Measurements from ENCODE around the gene EYA3. TPM values are rescaled to one million over a fixed set of nuclear protein-coding genes. Genes with fewer than 3 reads are reported as not detected.

EYA3 gene
- total RNA-seq, 1 experiment from 2014 or later = 29.4 TPM

GRCh38 chr1:28032281-28032680, 56.1 kb downstream of the EYA3 start (continued):
- TF ChIP-seq NFYB (CRISPR knock-in tag; conservative IDR thresholded peaks at IDR 0.05; ENCODE audit: low read depth) = no peak
- no peak for TF ChIP-seq STAT6 (CRISPR knock-in tag; conservative IDR thresholded peaks at IDR 0.05; ENCODE audit: low read depth)
- TF ChIP-seq ZNF671 (CRISPR knock-in tag; IDR thresholded peaks at IDR 0.05) = no peak
- no peak for TF ChIP-seq RORB (CRISPR knock-in tag; IDR thresholded peaks at IDR 0.05)
- no peak for TF ChIP-seq ATF2 (CRISPR knock-in tag; IDR thresholded peaks at IDR 0.05; ENCODE audit: borderline replicate concordance, low read depth)
- no peak for TF ChIP-seq E2F5 (CRISPR knock-in tag; IDR thresholded peaks at IDR 0.05)
- TF ChIP-seq ZNF232 (CRISPR knock-in tag; IDR thresholded peaks at IDR 0.05) = no peak

GRCh38 chr1:28031173-28031572, 57.2 kb downstream of the EYA3 start:
- POLR2A ChIA-PET = no interaction called here
- no peaks in the 10 kb centered on the region for H3K9me3 Mint-ChIP-seq
- no peaks in the 10 kb centered on the region for H3K4me1 Mint-ChIP-seq
- DNase-seq (ENCODE audit: low spot score) (no peak), ATAC-seq (no peak)
- no peak overlapping the region for H3K4me3 Mint-ChIP-seq
- H3K27ac Mint-ChIP-seq = no peak overlapping the region
- H3K36me3 Mint-ChIP-seq = no peaks in the 10 kb centered on the region
- CTCF ChIA-PET = no interaction called here
- H3K27me3 Mint-ChIP-seq (ENCODE audit: low read depth) = no peaks in the 10 kb centered on the region
- TF ChIP-seq MLX (CRISPR knock-in tag; IDR thresholded peaks at IDR 0.05) = no peak
- TF ChIP-seq GRHL2 (CRISPR knock-in tag; IDR thresholded peaks at IDR 0.05; ENCODE audit: insufficient replicate concordance, severe bottlenecking) = no peak
- no peak for TF ChIP-seq SP1 (CRISPR knock-in tag; conservative IDR thresholded peaks at IDR 0.05)
- TF ChIP-seq AR (CRISPR knock-in tag; IDR thresholded peaks at IDR 0.05) = no peak
- TF ChIP-seq MAX (CRISPR knock-in tag; IDR thresholded peaks at IDR 0.05) = no peak
- TF ChIP-seq STAT6 (CRISPR knock-in tag; conservative IDR thresholded peaks at IDR 0.05; ENCODE audit: low read depth) = no peak
- TF ChIP-seq NR1H2 (CRISPR knock-in tag; IDR thresholded peaks at IDR 0.05) = no peak
- no peak for TF ChIP-seq GABPB1 (CRISPR knock-in tag; IDR thresholded peaks at IDR 0.05)
- no peak for TF ChIP-seq MYBL2 (CRISPR knock-in tag; IDR thresholded peaks at IDR 0.05)
- no peak for TF ChIP-seq E2F1 (CRISPR knock-in tag; IDR thresholded peaks at IDR 0.05)
- no peak for TF ChIP-seq NR3C1 (CRISPR knock-in tag; conservative IDR thresholded peaks at IDR 0.05; ENCODE audit: low read depth)
- TF ChIP-seq ESRRA (CRISPR knock-in tag; IDR thresholded peaks at IDR 0.05; ENCODE audit: borderline replicate concordance) = no peak
- no peak for TF ChIP-seq TEAD4 (CRISPR knock-in tag; IDR thresholded peaks at IDR 0.05)
- no peak for TF ChIP-seq SMAD4 (CRISPR knock-in tag; IDR thresholded peaks at IDR 0.05)
- no peak for TF ChIP-seq EMX1 (CRISPR knock-in tag; IDR thresholded peaks at IDR 0.05)
- TF ChIP-seq ZBTB43 (CRISPR knock-in tag; IDR thresholded peaks at IDR 0.05) = no peak

Measured in WTC11 (cell line).